Esophagus muscularis mucosa (tissue), 4 donors: ENCODE data around the gene WASF2. TPM values are rescaled to one million over a fixed set of nuclear protein-coding genes. Genes with fewer than 3 reads are reported as not detected.

Source experiments
- DNase-seq: peaks from one replicate; pipeline ENCODE4 v3.0.0-alpha.2; 2017; ENCODE audit errors: extremely low spot score
- H3K27ac ChIP-seq, 4 donors: fragments of 200-600 bp; sonication (generic); replicated peaks in 1 of 4; 1 replicate in 3 of 4; 2 replicates in 1 of 4; pipeline ENCODE4 v1.5.1; 2016 to 2019; ENCODE audit warnings: mild to moderate bottlenecking in 1 of 4
- H3K27me3 ChIP-seq, 4 donors: fragments of 200-600 bp; sonication (generic); one replicate each; pipeline versions ENCODE4 v1.5.1 to v1.6.0; 2016 to 2019
- H3K36me3 ChIP-seq, 4 donors: fragments of 200-600 bp; sonication (generic); one replicate each; pipeline ENCODE4 v1.5.1; 2016 to 2019
- H3K4me1 ChIP-seq, 4 donors: fragments of 200-600 bp; sonication (generic); one replicate each; pipeline ENCODE4 v1.5.1; 2016 to 2019
- H3K4me3 ChIP-seq, 4 donors: fragments of 200-600 bp; sonication (generic); 1 replicate in 2 of 4; 2 replicates in 2 of 4; pipeline ENCODE4 v1.5.1; 2016 to 2019; ENCODE audit warnings: mild to moderate bottlenecking in 4 of 4, moderate library complexity in 1 of 4
- H3K9me3 ChIP-seq, 4 donors: fragments of 200-600 bp; sonication (generic); 1 replicate in 3 of 4; 2 replicates in 1 of 4; pipeline ENCODE4 v1.5.1; 2016 to 2019
- CTCF ChIP-seq, 3 experiments: fragments of 200-600 bp in 2 of 3; fragments of 450-650 bp in 1 of 3; sonication (generic) in 2 of 3; IDR thresholded peaks; one replicate each; pipeline ENCODE4 v1.5.1; 2017 to 2019; ENCODE audit warnings: antibody characterized with exemption in 3 of 3, mild to moderate bottlenecking in 2 of 3, moderate library complexity in 1 of 3
- EP300 ChIP-seq: sonication (generic); formaldehyde crosslinking; IDR thresholded peaks from one replicate; pipeline ENCODE4 v1.6.1; 2017; ENCODE audit warnings: antibody characterized with exemption
- POLR2A ChIP-seq: fragments of 450-650 bp; IDR thresholded peaks from one replicate; pipeline ENCODE4 v1.6.1; 2017; ENCODE audit warnings: antibody characterized with exemption, moderate library complexity, mild to moderate bottlenecking, low read depth
- POLR2AphosphoS5 ChIP-seq, 2 donors: sonication (generic); formaldehyde crosslinking; IDR thresholded peaks; one replicate each; pipeline ENCODE4 v1.6.1; 2017; ENCODE audit warnings: antibody characterized with exemption in 2 of 2
- WGBS: methylation state at CpG from one replicate; pipeline ENCODE4 v1.1.5; 2018; 5-methylcytosine and 5-hydroxymethylcytosine counted together
- intact Hi-C: fragments of 100-400 bp; cut with DNase I; formaldehyde crosslinking; loops from one replicate; pipeline ENCODE4 v1.15.1; 2023
- total RNA-seq, 4 donors: library from RNA; depleted of rRNA; stranded (reverse); fragments of >200 nt; gene quantifications; one replicate each; pipeline versions ENCODE4 v1.1.0 to v1.2.1, GENCODE V29; 2016

The WASF2 gene
- total RNA-seq, 4 donors from 2014 or later, result 78.5 to 141 (median 101) TPM

GRCh38 chr1:27496604-27497155, 6.7 kb upstream of the WASF2 start:
- Histone ChIP-seq H3K4me3 (peak overlapping the region; percentile 7 to 35 (median 15)), H3K4me1 (peaks cover 19 to 28% (median 24%) of the 10 kb centered on the region in 4 donors), H3K27ac (no peak overlapping the region), H3K9me3 (no peaks in the 10 kb centered on the region), H3K27me3 (no peaks in the 10 kb centered on the region), H3K36me3 (no peaks in the 10 kb centered on the region)
- 27% methylated on average over 8 of the region's 8 CpGs for WGBS
- intact Hi-C loops, result no loop called here
- no peak for DNase-seq
- TF ChIP-seq CTCF (IDR thresholded peaks at IDR 0.05) (peak; percentile 12 to 48 (median 39)), POLR2AphosphoS5 (IDR thresholded peaks at IDR 0.05) (peak in 1 of 2 donors; percentile 17), POLR2A (no peak), EP300 (no peak)

GRCh38 chr1:27492796-27493195, 2.8 kb upstream of the WASF2 start:
- Histone ChIP-seq H3K4me3 (no peak overlapping the region), H3K4me1 (peaks cover 42 to 51% (median 49%) of the 10 kb centered on the region in 4 donors), H3K9me3 (no peaks in the 10 kb centered on the region), H3K36me3 (no peaks in the 10 kb centered on the region), H3K27me3 (no peaks in the 10 kb centered on the region), H3K27ac (peak overlapping the region; percentile 96 to 100 (median 98))
- 88% methylated on average over 3 of the region's 3 CpGs for WGBS
- DNase-seq, result no peak
- intact Hi-C loops, result loop anchor here (5.0 kb wide), 1 partner anchor 75 kb away; no protein-coding TSS in a partner anchor
- no peak for TF ChIP-seq EP300
- no peak for TF ChIP-seq CTCF (IDR thresholded peaks at IDR 0.05)
- no peak for TF ChIP-seq POLR2AphosphoS5 (IDR thresholded peaks at IDR 0.05)
- no peak for TF ChIP-seq POLR2A

- no peaks in the 10 kb centered on the region for H3K36me3 ChIP-seq
- peaks cover 44 to 54% (median 46%) of the 10 kb centered on the region in 4 donors for H3K4me1 ChIP-seq
- H3K27ac ChIP-seq, result peak overlapping the region; percentile 96 to 100 (median 98)
- no peaks in the 10 kb centered on the region for H3K9me3 ChIP-seq
- intact Hi-C loops, result loop anchor here (5.0 kb wide), 1 partner anchor 75 kb away; no protein-coding TSS in a partner anchor
- H3K27me3 ChIP-seq, result no peaks in the 10 kb centered on the region
- TF ChIP-seq EP300 (no peak), POLR2A (no peak), POLR2AphosphoS5 (IDR thresholded peaks at IDR 0.05) (peak; percentile 23 to 52), CTCF (IDR thresholded peaks at IDR 0.05) (no peak)
- H3K4me3 ChIP-seq, result no peak overlapping the region
- WGBS, result 28% methylated on average over 9 of the region's 9 CpGs
- DNase-seq, result no peak
Observed at GRCh38 chr1:27491748-27492700, 2.1 kb upstream of the WASF2 start.

GRCh38 chr1:27489501-27489972, 430 bp downstream of the WASF2 start:
- intact Hi-C loops, result loop anchor here (5.0 kb wide), 1 partner anchor 52 kb away; no protein-coding TSS in a partner anchor
- TF ChIP-seq CTCF (IDR thresholded peaks at IDR 0.05) (no peak), EP300 (no peak), POLR2AphosphoS5 (IDR thresholded peaks at IDR 0.05) (no peak)
- Histone ChIP-seq H3K36me3 (peaks cover 0 to 4% (median 0%) of the 10 kb centered on the region in 4 donors), H3K27me3 (no peaks in the 10 kb centered on the region), H3K9me3 (no peaks in the 10 kb centered on the region), H3K4me3 (peak overlapping the region; percentile 87 to 99 (median 88)), H3K4me1 (peaks cover 47 to 67% (median 58%) of the 10 kb centered on the region in 4 donors), H3K27ac (peak overlapping the region; percentile 96 to 100 (median 98))
- no peak for DNase-seq
- WGBS, result 0% methylated on average over 11 of the region's 26 CpGs
